Measurements from ENCODE around the gene KLF13. TPM values are rescaled to one million over a fixed set of nuclear protein-coding genes. Genes with fewer than 3 reads are reported as not detected.
A peak's percentile ranks its signal among the peaks of the same experiment; 100 is the strongest.

KLF13 gene
- total RNA-seq, 3 donors from 2014 or later = 26.3 to 52.2 (median 28.2) TPM

DNA sequence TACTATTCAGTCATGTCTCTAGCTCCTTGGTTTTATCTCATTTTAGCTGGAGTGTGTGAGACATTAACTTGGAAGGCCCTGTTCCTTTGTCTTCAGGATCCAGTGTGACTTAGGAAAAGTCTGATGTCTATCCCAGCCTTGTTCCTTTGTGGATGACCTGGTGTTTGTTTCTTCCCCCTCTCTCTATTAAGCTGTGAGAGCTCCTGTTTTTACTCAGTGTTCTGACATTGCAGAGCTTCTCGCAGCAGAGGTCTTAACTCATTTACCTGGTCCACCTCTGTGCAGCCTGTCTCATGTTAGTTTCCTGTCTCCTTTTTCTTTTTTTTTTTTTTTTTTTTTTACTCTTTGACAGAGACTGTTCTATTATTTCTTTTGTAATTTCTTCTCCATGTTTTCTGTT, 43.1 kb downstream of the KLF13 start:
- no peaks in the 10 kb centered on the region for H3K27me3 ChIP-seq
- H3K4me1 ChIP-seq = peaks cover 0 to 15% of the 10 kb centered on the region in 2 donors
- intact Hi-C loops (cut with DNase I; ENCODE audit: low total_unique reads) = loop anchor here (10.0 kb wide), 1 partner anchor 115 kb away; no protein-coding TSS in a partner anchor
- no peaks in the 10 kb centered on the region for H3K36me3 ChIP-seq
- DNase-seq (ENCODE audit: low spot score in 2 of 2) = no peak
- H3K27ac ChIP-seq = no peak overlapping the region
- H3K4me3 ChIP-seq = no peak overlapping the region
- no peaks in the 10 kb centered on the region for H3K9me3 ChIP-seq
- TF ChIP-seq POLR2A (IDR thresholded peaks at IDR 0.05) = no peak
- TF ChIP-seq, protein P1, sequence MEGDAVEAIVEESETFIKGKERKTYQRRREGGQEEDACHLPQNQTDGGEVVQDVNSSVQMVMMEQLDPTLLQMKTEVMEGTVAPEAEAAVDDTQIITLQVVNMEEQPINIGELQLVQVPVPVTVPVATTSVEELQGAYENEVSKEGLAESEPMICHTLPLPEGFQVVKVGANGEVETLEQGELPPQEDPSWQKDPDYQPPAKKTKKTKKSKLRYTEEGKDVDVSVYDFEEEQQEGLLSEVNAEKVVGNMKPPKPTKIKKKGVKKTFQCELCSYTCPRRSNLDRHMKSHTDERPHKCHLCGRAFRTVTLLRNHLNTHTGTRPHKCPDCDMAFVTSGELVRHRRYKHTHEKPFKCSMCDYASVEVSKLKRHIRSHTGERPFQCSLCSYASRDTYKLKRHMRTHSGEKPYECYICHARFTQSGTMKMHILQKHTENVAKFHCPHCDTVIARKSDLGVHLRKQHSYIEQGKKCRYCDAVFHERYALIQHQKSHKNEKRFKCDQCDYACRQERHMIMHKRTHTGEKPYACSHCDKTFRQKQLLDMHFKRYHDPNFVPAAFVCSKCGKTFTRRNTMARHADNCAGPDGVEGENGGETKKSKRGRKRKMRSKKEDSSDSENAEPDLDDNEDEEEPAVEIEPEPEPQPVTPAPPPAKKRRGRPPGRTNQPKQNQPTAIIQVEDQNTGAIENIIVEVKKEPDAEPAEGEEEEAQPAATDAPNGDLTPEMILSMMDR (IDR thresholded peaks at IDR 0.05) = no peak

DNA sequence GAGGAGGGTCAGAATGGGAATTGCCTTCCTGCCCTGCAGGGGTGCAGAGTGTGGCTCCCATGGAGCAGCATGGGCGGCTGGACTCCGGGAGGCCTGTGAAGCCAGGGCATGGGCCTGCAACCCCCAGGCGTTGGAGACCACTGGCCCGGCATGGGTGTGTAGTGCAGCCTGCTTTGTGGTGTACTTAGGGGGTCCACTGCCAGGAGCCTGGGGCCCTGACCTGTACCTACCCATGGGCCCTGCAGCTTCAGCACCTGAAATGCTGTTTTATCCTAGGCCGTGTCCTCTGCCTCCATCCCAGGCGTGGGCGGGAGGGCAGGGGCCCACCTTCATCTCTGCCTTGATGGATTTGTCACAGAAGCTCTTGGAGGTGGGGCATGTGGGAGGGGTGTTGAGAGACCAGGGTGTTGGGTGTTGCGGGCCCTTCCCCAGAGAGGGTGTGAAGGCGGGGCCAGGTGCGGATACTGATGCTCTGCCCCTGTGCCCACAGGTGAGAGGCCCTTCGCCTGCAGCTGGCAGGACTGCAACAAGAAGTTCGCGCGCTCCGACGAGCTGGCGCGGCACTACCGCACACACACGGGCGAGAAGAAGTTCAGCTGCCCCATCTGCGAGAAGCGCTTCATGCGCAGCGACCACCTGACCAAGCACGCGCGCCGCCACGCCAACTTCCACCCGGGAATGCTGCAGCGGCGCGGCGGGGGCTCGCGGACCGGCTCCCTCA, 45.0 kb downstream of the KLF13 start:
- Histone ChIP-seq H3K4me3 (no peak overlapping the region), H3K9me3 (no peaks in the 10 kb centered on the region), H3K36me3 (no peaks in the 10 kb centered on the region), H3K27me3 (no peaks in the 10 kb centered on the region), H3K4me1 (peaks cover 0 to 5% of the 10 kb centered on the region in 2 donors), H3K27ac (no peak overlapping the region)
- intact Hi-C loops (cut with DNase I; ENCODE audit: low total_unique reads) = loop anchor here (10.0 kb wide), 1 partner anchor 113 kb away; no protein-coding TSS in a partner anchor
- no peak for DNase-seq (ENCODE audit: low spot score in 2 of 2)
- TF ChIP-seq POLR2AphosphoS5 (IDR thresholded peaks at IDR 0.05) = no peak
- TF ChIP-seq POLR2A (IDR thresholded peaks at IDR 0.05) = no peak
- TF ChIP-seq, protein P1 (IDR thresholded peaks at IDR 0.05) = no peak

DNA sequence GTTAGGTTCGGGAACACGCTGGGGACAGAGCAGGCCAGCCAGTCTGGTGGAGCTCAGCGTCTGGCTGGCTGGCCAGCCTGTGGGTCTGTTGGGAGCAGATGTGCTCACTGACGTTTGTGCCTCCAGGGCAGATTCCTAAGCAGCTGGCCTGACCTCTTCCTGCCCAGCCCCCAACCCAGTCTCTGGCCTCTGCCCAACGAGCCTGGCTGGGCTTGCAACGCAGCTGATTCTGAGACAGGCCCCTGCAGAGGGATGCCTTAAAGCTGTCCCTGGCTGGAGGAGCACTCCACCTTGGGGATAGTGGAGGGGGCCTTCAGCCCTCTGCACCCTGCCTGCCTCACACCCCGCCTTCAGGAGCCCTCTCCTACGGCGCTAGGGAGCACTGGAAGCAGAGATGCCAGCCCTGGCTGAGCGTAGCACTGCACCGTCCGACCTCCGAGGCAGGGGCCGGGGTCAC, 46.0 kb downstream of the KLF13 start:
- peaks cover 0 to 5% of the 10 kb centered on the region in 2 donors for H3K4me1 ChIP-seq
- TF ChIP-seq POLR2A (IDR thresholded peaks at IDR 0.05) (no peak), POLR2AphosphoS5 (IDR thresholded peaks at IDR 0.05) (peak in 1 of 3 donors; percentile 55)
- TF ChIP-seq, protein P1 (IDR thresholded peaks at IDR 0.05) = no peak

DNA sequence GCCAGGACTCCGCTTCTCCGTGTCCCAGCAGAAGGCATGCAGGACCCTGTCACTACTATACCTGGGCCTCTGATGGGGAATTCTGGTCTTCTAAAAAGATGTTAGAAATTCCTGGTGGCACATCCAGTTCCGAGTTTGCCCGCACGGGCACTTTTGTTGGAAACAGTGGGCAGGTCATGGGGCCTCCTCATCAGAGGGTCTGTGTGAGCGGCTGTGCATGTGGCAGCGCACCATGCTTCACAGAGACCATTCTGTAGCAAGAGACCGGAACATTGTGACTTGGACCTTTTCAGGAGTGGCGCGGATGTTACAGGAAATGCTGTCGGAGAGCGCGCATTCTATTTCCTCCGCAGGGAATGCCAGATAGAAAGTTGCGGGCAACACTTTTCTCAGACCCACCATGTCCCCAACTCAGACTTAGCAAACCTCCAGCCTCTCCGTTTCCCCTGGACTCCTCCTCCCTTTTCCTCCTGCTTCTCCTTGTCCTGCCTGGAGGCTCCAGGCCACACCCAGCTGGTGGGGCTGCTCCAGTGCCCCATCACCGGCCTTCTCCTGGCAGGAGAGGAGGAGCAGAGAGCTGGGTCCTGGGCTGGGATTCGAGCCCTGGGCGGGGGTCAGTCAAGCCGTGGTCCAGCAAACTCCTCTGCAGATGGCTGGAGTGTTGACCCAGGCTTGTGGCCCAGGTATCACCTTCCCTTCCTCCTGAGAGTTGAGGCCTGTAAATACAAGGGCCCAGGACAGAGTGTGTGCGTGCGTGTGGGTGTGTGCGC, 46.6 kb downstream of the KLF13 start:
- DNase-seq (ENCODE audit: low spot score in 2 of 2) = no peak
- H3K27ac ChIP-seq = peak overlapping the region in 1 of 2 donors; percentile 45
- H3K27me3 ChIP-seq = no peaks in the 10 kb centered on the region
- no peak for TF ChIP-seq POLR2A (IDR thresholded peaks at IDR 0.05)
- TF ChIP-seq, protein P1 (IDR thresholded peaks at IDR 0.05) = no peak
- TF ChIP-seq POLR2AphosphoS5 (IDR thresholded peaks at IDR 0.05) = no peak
- H3K36me3 ChIP-seq = no peaks in the 10 kb centered on the region
- no peak overlapping the region for H3K4me3 ChIP-seq
- intact Hi-C loops (cut with DNase I; ENCODE audit: low total_unique reads) = loop anchor here (10.0 kb wide), 1 partner anchor 112 kb away; no protein-coding TSS in a partner anchor
- H3K4me1 ChIP-seq = peaks cover 0 to 5% of the 10 kb centered on the region in 2 donors
- H3K9me3 ChIP-seq = no peaks in the 10 kb centered on the region

More for the DNA sequence above, 46.0 kb downstream of the KLF13 start:
- Histone ChIP-seq H3K27me3 (no peaks in the 10 kb centered on the region), H3K36me3 (no peaks in the 10 kb centered on the region), H3K9me3 (no peaks in the 10 kb centered on the region), H3K4me3 (peak overlapping the region in 1 of 3 donors; percentile 8), H3K27ac (peak overlapping the region in 1 of 2 donors; percentile 45)
- DNase-seq (ENCODE audit: low spot score in 2 of 2) = no peak
- intact Hi-C loops (cut with DNase I; ENCODE audit: low total_unique reads) = loop anchor here (10.0 kb wide), 1 partner anchor 112 kb away; no protein-coding TSS in a partner anchor

All from breast epithelium (tissue), 4 donors.